ENCODE data around the gene PRR36. TPM values are rescaled to one million over a fixed set of nuclear protein-coding genes. Genes with fewer than 3 reads are reported as not detected.

PRR36 gene
- total RNA-seq, 2 experiments from 2014 or later = 0.25 to 0.30 TPM

DNA sequence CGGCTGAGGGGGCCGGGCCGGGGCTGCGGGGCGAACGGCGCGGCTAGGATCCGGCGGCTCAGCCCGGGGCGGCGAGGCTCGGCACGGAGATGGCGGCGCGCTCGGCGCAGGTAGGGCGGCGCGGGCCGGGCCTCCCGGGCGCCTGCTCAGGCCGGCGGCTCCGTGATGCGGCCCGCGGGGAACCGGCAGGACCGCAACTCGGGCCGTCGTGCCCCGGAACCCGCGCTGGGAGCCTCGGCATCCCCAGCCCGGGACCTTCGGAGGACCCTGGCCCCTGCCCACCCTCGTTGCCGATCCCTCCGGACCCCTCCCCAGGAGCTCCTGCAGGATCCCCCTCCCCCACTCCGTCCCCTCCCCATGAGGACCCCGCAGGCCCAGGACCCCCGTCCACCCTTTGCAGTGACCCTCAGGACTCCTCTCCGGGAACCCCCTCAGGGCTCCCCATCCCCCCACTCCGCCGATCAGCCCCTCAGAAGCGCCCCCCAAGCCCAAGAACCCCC, 43.9 kb downstream of the PRR36 start:
- intact Hi-C loops (cut with DNase I, micrococcal nuclease) = loop anchor here in 1 of 2 experiments (2.0 kb wide), 1 partner anchor 38 kb away; no protein-coding TSS in a partner anchor
- Histone ChIP-seq H3K36me3 (ENCODE audit: insufficient read depth, low read length) (no peaks in the 10 kb centered on the region), H3K4me3 (ENCODE audit: low read length) (peak overlapping the region; percentile 52), H3K9me3 (ENCODE audit: control insufficient read depth in 1 of 2, insufficient read depth in 1 of 2, low read length in 2 of 2) (no peaks in the 10 kb centered on the region), H3K27ac (ENCODE audit: low read depth in 1 of 2, low read length in 2 of 2) (no peak overlapping the region), H3K4me1 (ENCODE audit: insufficient read depth, low read length) (peaks cover 30% of the 10 kb centered on the region), H3K27me3 (ENCODE audit: control insufficient read depth in 1 of 2, insufficient read depth in 2 of 2, low read length in 2 of 2) (no peaks in the 10 kb centered on the region)
- Mint-ChIP-seq H3K9me3 (no peaks in the 10 kb centered on the region), H3K4me1 (ENCODE audit: low read depth) (peaks cover 11% of the 10 kb centered on the region), H3K27ac (no peak overlapping the region), H3K4me3 (no peak overlapping the region), H3K27me3 (no peaks in the 10 kb centered on the region), H3K36me3 (ENCODE audit: low read depth) (no peaks in the 10 kb centered on the region)
- DNase-seq = peak in 2 of 14 experiments; percentile 36 to 69
- TF ChIP-seq, protein P1, sequence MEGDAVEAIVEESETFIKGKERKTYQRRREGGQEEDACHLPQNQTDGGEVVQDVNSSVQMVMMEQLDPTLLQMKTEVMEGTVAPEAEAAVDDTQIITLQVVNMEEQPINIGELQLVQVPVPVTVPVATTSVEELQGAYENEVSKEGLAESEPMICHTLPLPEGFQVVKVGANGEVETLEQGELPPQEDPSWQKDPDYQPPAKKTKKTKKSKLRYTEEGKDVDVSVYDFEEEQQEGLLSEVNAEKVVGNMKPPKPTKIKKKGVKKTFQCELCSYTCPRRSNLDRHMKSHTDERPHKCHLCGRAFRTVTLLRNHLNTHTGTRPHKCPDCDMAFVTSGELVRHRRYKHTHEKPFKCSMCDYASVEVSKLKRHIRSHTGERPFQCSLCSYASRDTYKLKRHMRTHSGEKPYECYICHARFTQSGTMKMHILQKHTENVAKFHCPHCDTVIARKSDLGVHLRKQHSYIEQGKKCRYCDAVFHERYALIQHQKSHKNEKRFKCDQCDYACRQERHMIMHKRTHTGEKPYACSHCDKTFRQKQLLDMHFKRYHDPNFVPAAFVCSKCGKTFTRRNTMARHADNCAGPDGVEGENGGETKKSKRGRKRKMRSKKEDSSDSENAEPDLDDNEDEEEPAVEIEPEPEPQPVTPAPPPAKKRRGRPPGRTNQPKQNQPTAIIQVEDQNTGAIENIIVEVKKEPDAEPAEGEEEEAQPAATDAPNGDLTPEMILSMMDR (IDR thresholded peaks at IDR 0.05) = no peak
- POLR2A ChIA-PET = no interaction called here
- ATAC-seq (ENCODE audit: poor library complexity) = no peak
- CTCF ChIA-PET = no interaction called here

DNA sequence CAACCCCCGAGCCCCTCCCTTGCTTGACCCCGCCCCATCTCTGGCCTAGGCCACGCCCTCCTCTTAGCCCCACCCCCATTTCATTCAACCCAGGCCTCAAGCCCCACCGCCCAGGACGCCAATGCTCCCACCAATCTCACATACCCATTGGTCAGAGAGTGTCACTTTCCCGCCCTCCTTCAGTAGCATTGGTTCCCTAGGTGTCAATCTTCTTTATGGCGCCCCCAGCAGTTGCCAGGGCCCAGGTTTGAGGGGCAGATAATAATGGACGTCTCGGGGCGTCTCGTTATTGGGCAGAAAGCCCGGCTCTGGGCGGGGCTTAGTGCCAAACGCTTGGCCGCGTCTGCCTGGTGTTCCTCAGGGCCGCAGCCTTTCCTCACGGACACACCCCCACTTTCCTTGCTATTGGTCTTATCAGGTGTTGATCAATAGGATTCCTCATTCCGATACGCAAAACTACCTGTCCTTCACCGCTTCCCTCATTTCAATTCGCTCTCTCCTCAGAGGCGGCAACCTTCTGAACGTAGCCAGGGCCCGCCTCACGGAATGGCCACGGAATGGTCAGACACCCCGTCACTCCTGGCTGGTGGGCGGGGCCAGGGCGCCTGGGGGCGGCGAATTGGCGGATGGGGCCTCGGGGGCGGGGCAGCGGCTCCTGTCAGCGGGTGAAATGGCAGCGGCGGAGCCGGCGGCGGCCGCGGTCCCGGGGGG, 44.5 kb downstream of the PRR36 start, which contains the start of gene EVI5L:
EVI5L (plus strand) TSS at position 658 of the 711 bp plus-strand sequence. CDS start 16,325 bp downstream, outside the sequence.
- intact Hi-C loops (cut with DNase I, micrococcal nuclease) = loop anchor here (1.0 to 2.0 kb wide), 2 partner anchors 39 to 177 kb away; no protein-coding TSS in a partner anchor
- peak within 1 kb of the TSS; percentile 89 for H3K4me3 Mint-ChIP-seq
- Histone ChIP-seq H3K4me3 (ENCODE audit: low read length) (peak within 1 kb of the TSS; percentile 55), H3K4me1 (ENCODE audit: insufficient read depth, low read length) (peaks cover 30% of the 10 kb centered on the region), H3K9me3 (ENCODE audit: control insufficient read depth in 1 of 2, insufficient read depth in 1 of 2, low read length in 2 of 2) (no peaks in the 10 kb centered on the region), H3K36me3 (ENCODE audit: insufficient read depth, low read length) (no peaks in the 10 kb centered on the region), H3K27ac (ENCODE audit: low read depth in 1 of 2, low read length in 2 of 2) (peak within 1 kb of the TSS in 1 of 2 donors; percentile 45), H3K27me3 (ENCODE audit: control insufficient read depth in 1 of 2, insufficient read depth in 2 of 2, low read length in 2 of 2) (no peaks in the 10 kb centered on the region)
- H3K36me3 Mint-ChIP-seq (ENCODE audit: low read depth) = no peaks in the 10 kb centered on the region
- H3K27me3 Mint-ChIP-seq = no peaks in the 10 kb centered on the region
- ChIA-PET CTCF (interaction anchor here (1.2 to 1.8 kb wide), 2 partner anchors 40 to 115 kb away, joined by 4 to 6 read pairs; no protein-coding TSS in a partner anchor), POLR2A (no interaction called here)
- DNase-seq (peak; percentile 99 to 100 (median 100)), ATAC-seq (ENCODE audit: poor library complexity) (peak; percentile 82)
- peaks cover 11% of the 10 kb centered on the region for H3K4me1 Mint-ChIP-seq (ENCODE audit: low read depth)
- no peaks in the 10 kb centered on the region for H3K9me3 Mint-ChIP-seq
- peak within 1 kb of the TSS; percentile 64 for H3K27ac Mint-ChIP-seq
- TF ChIP-seq, protein P1 (IDR thresholded peaks at IDR 0.05) = no peak

DNA sequence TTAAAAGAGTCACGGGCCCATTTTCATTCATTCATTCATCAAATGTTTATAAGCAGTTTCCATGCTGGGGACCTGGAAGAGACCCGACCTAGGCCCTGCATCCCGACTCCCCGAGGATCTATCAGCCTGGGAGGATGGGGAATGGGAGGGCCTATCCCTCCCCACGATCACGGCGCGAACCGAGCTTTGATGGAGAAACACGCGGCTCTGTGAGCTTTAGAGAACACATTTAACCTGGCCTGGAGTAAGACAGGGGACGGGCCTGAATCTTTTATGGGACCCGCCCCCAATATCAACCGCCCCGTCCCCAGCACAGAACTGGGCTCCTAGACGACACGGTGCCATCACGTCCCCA, 45.0 kb downstream of the PRR36 start:
- intact Hi-C loops (cut with DNase I, micrococcal nuclease) = loop anchor here in 1 of 2 experiments (1.0 kb wide), 1 partner anchor 177 kb away; no protein-coding TSS in a partner anchor
- POLR2A ChIA-PET = interaction anchor here (0.6 to 1.1 kb wide), 3 partner anchors 91 to 760 kb away, joined by 3 read pairs; partner anchors contain the start of genes SNAPC2 and ZNF557
- no peaks in the 10 kb centered on the region for H3K9me3 ChIP-seq (ENCODE audit: control insufficient read depth in 1 of 2, insufficient read depth in 1 of 2, low read length in 2 of 2)
- H3K36me3 ChIP-seq (ENCODE audit: insufficient read depth, low read length) = no peaks in the 10 kb centered on the region
- H3K27me3 ChIP-seq (ENCODE audit: control insufficient read depth in 1 of 2, insufficient read depth in 2 of 2, low read length in 2 of 2) = no peaks in the 10 kb centered on the region
- DNase-seq = no peak
- no peak overlapping the region for H3K27ac ChIP-seq (ENCODE audit: low read depth in 1 of 2, low read length in 2 of 2)
- H3K36me3 Mint-ChIP-seq (ENCODE audit: low read depth) = no peaks in the 10 kb centered on the region
- TF ChIP-seq, protein P1 (IDR thresholded peaks at IDR 0.05) = no peak
- H3K27me3 Mint-ChIP-seq = no peaks in the 10 kb centered on the region
- H3K4me3 ChIP-seq (ENCODE audit: low read length) = peak overlapping the region; percentile 55
- no peak for ATAC-seq (ENCODE audit: poor library complexity)
- H3K4me1 Mint-ChIP-seq (ENCODE audit: low read depth) = peaks cover 11% of the 10 kb centered on the region
- H3K27ac Mint-ChIP-seq = peak overlapping the region; percentile 64
- H3K4me1 ChIP-seq (ENCODE audit: insufficient read depth, low read length) = peaks cover 30% of the 10 kb centered on the region
- CTCF ChIA-PET = interaction anchor here (0.9 to 1.8 kb wide), 4 partner anchors 30 to 115 kb away, joined by 3 to 6 read pairs (median 4); no protein-coding TSS in a partner anchor
- H3K9me3 Mint-ChIP-seq = no peaks in the 10 kb centered on the region
- peak overlapping the region; percentile 80 for H3K4me3 Mint-ChIP-seq

Data from CD4-positive, alpha-beta T cell (primary cell).